Activated T-helper 1 cell treated with anti-CD3 and anti-CD28 coated beads, Interleukin-2, amount 50 U/mL, for 16 hours (primary cell): Measurements from ENCODE around the gene WFIKKN1.

Source experiments
- DNase-seq, 2 donors: peaks; one replicate each; pipeline ENCODE4 v3.0.0-alpha.2; 2020; ENCODE audit warnings: low read depth in 1 of 2, low spot score in 1 of 2

The WFIKKN1 gene

GRCh38 chr16:682493-683395 lies 52.0 kb downstream of the WFIKKN1 start:
- DNase-seq = no peak

GRCh38 chr16:683396-684070 lies 52.7 kb downstream of the WFIKKN1 start:
- DNase-seq = no peak
